ENCODE data around the gene ARHGAP12.

Gene ARHGAP12

DNA sequence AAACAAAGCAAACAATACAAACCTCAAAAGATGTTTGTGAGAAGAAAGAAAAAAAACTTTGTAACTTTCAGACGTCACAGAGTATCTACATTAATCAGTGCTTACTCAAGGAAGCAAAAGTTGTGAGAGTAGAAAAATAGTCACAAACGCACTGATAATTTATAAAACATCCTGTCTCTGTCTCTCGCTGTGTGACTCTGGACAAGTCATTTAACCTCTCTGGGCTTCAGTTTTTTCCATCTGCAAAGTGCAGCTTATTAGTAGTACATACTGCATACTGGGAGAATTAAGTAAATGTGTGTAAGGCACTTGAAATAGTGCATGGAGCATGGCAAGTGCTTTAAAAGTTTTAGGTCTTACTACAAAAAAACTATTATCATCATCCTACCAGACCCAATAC is 3.8 kb downstream of the ARHGAP12 start:
- TF ChIP-seq, protein P1, sequence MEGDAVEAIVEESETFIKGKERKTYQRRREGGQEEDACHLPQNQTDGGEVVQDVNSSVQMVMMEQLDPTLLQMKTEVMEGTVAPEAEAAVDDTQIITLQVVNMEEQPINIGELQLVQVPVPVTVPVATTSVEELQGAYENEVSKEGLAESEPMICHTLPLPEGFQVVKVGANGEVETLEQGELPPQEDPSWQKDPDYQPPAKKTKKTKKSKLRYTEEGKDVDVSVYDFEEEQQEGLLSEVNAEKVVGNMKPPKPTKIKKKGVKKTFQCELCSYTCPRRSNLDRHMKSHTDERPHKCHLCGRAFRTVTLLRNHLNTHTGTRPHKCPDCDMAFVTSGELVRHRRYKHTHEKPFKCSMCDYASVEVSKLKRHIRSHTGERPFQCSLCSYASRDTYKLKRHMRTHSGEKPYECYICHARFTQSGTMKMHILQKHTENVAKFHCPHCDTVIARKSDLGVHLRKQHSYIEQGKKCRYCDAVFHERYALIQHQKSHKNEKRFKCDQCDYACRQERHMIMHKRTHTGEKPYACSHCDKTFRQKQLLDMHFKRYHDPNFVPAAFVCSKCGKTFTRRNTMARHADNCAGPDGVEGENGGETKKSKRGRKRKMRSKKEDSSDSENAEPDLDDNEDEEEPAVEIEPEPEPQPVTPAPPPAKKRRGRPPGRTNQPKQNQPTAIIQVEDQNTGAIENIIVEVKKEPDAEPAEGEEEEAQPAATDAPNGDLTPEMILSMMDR (IDR thresholded peaks at IDR 0.05; ENCODE audit: low read length, missing control alignments) = no peak

DNA sequence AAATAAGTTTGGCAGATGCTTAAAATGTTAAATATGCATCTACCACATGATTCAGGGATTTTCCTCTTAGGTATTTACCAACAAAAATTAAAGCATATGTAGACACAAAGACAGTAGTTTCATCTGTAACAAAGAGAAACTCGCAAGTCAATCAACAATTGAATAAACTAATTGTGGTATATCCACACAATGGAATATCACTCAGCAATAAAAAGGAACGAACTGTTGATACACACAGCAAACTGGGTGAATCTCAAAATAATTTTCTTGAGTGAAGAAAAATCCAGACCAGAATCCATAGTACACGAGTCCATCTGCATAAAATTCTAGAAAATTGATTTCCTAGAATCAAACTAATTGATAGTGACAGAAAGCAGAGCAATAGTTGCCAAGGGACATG is 5.2 kb downstream of the ARHGAP12 start:
- TF ChIP-seq, protein P1 (IDR thresholded peaks at IDR 0.05; ENCODE audit: low read length, missing control alignments) = no peak
- no peak overlapping the region for H3K4me3 ChIP-seq (replicated peaks; ENCODE audit: low read depth, low read length)
- no peak for DNase-seq (ENCODE audit: low read depth)

More for the DNA sequence above, 3.8 kb downstream of the ARHGAP12 start:
- no peak for DNase-seq (ENCODE audit: low read depth)
- H3K4me3 ChIP-seq (replicated peaks; ENCODE audit: low read depth, low read length) = no peak overlapping the region

DNA sequence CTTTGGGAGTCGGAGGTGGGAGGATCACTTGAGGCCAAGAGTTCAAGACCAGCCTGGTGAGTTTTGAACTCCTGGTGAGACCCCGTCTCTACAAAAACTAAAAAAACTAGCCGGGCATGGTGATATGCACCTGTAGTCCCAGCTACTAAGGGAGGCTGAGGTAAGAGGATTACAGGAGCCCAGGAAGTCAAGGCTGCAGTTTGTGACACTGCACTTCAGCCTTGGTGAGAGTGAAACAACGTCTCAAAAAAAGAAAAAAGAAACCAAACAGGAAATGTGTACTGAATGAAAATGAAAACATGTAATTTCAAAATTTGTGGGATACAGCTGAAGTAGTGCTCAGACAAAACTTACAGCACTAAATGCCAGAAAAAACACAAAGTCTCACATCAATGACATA is 7.6 kb downstream of the ARHGAP12 start:
- TF ChIP-seq, protein P1 (IDR thresholded peaks at IDR 0.05; ENCODE audit: low read length, missing control alignments) = no peak
- no peak overlapping the region for H3K4me3 ChIP-seq (replicated peaks; ENCODE audit: low read depth, low read length)
- DNase-seq (ENCODE audit: low read depth) = no peak

DNA sequence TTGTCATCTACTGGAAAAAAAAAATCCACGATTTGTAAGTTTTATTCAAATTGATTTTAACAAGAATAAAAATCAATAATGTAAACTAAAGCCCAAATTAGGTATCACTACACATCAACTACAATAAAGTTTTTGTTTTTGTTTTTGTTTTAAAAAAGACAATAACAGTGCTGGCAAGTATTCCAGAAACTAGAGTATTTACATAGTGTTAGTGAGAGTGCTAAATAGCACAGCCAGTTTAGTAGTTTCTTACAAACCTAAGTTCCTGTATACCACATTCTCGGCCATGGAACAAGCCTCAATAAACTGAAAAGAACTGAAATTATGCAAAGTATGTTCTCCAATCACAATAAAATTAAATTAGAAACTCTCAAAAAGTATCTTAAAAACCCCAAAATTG is 8.1 kb downstream of the ARHGAP12 start:
- no peak for DNase-seq (ENCODE audit: low read depth)
- TF ChIP-seq, protein P1 (IDR thresholded peaks at IDR 0.05; ENCODE audit: low read length, missing control alignments) = no peak
- no peak overlapping the region for H3K4me3 ChIP-seq (replicated peaks; ENCODE audit: low read depth, low read length)

DNA sequence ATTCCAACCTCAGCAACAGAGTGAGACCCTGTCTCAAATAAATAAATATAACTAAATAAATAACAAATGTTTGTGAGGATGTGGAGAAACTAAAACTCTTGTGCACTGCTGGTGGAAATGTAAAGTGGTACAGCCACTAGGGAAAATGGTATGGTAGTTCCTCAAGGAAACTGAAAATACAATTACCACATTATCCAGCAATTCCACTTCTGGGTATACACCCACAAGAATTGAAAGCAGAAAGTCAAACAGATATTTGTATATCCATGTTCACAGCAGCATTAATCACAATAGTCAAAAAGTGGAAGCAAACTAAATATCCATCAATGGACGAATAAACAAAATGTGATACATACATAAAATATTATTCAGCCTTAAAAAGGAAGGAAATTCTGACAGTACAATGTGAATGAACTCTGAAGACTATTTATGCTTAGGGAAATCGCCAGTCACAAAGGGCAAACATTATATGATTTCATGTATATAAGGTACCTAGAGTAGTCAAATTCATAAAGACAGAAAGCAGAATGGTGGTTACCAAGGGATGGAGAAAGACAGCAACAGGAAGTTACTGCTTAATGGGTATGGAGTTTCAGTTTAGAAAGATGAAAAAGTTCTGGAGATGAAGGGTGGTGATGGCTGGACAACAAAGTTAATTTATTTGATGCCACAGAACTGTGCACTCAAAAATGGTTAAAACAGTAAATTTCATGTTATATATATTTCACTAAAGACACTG is 9.8 kb downstream of the ARHGAP12 start:
- DNase-seq (ENCODE audit: low read depth) = no peak
- no peak overlapping the region for H3K4me3 ChIP-seq (replicated peaks; ENCODE audit: low read depth, low read length)
- TF ChIP-seq, protein P1 (IDR thresholded peaks at IDR 0.05; ENCODE audit: low read length, missing control alignments) = no peak

DNA sequence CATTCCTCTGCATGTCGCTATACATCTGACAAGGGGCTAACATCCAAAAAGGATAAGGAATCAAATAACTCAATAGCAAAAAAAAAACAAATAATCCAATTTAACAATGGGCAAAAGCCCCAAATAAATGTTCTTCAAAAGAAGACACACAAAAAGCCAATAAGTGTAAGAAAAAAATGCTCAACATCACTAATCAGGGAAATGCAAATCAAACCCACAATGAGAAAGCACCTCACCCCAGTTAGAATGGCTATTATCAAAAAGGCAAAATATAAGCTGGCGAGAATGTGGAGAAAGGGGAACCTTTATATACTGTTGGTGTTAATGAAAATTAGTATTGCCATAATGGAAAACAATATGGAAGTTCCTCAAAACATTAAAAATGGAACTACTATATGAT is 14.3 kb downstream of the ARHGAP12 start:
- H3K4me3 ChIP-seq (replicated peaks; ENCODE audit: low read depth, low read length) = no peak overlapping the region
- TF ChIP-seq, protein P1 (IDR thresholded peaks at IDR 0.05; ENCODE audit: low read length, missing control alignments) = no peak
- DNase-seq (ENCODE audit: low read depth) = no peak
